Measurements from ENCODE around the gene FREM1.

FREM1 gene

GRCh38 chr9:14819183-14819582 lies 91.0 kb downstream of the FREM1 start:
- in situ Hi-C loops (cut with MboI; ENCODE audit: low sequenced_read_pairs): no loop called here

- in situ Hi-C loops (cut with MboI; ENCODE audit: low sequenced_read_pairs): no loop called here
These were observed 96.0 kb downstream of the FREM1 start for GRCh38 chr9:14814249-14814628.

GRCh38 chr9:14813336-14814248 lies 96.6 kb downstream of the FREM1 start:
- in situ Hi-C loops (cut with MboI; ENCODE audit: low sequenced_read_pairs): no loop called here

GRCh38 chr9:14812806-14813205 lies 97.4 kb downstream of the FREM1 start:
- in situ Hi-C loops (cut with MboI; ENCODE audit: low sequenced_read_pairs): no loop called here

GRCh38 chr9:14811844-14812243 lies 98.4 kb downstream of the FREM1 start:
- in situ Hi-C loops (cut with MboI; ENCODE audit: low sequenced_read_pairs): no loop called here

- in situ Hi-C loops (cut with MboI; ENCODE audit: low sequenced_read_pairs): no loop called here
These were observed 103.2 kb downstream of the FREM1 start for GRCh38 chr9:14806941-14807520.

GRCh38 chr9:14799030-14799429 lies 111.2 kb downstream of the FREM1 start:
- in situ Hi-C loops (cut with MboI; ENCODE audit: low sequenced_read_pairs): no loop called here

- in situ Hi-C loops (cut with MboI; ENCODE audit: low sequenced_read_pairs): no loop called here
These were observed 112.8 kb downstream of the FREM1 start for GRCh38 chr9:14797435-14797834.

- in situ Hi-C loops (cut with MboI; ENCODE audit: low sequenced_read_pairs): no loop called here
These were observed 116.8 kb downstream of the FREM1 start for GRCh38 chr9:14793389-14793788.

- in situ Hi-C loops (cut with MboI; ENCODE audit: low sequenced_read_pairs): no loop called here
These were observed 119.6 kb downstream of the FREM1 start for GRCh38 chr9:14790628-14791027.

- in situ Hi-C loops (cut with MboI; ENCODE audit: low sequenced_read_pairs): no loop called here
These were observed 121.4 kb downstream of the FREM1 start for GRCh38 chr9:14788846-14789245.

GRCh38 chr9:14783358-14783757 lies 126.9 kb downstream of the FREM1 start:
- in situ Hi-C loops (cut with MboI; ENCODE audit: low sequenced_read_pairs): no loop called here

GRCh38 chr9:14782286-14783051 lies 127.8 kb downstream of the FREM1 start:
- in situ Hi-C loops (cut with MboI; ENCODE audit: low sequenced_read_pairs): no loop called here

GRCh38 chr9:14780693-14781092 lies 129.5 kb downstream of the FREM1 start:
- in situ Hi-C loops (cut with MboI; ENCODE audit: low sequenced_read_pairs): no loop called here

GRCh38 chr9:14780251-14780650 lies 130.0 kb downstream of the FREM1 start:
- in situ Hi-C loops (cut with MboI; ENCODE audit: low sequenced_read_pairs): no loop called here

GRCh38 chr9:14779566-14780022 lies 130.6 kb downstream of the FREM1 start:
- in situ Hi-C loops (cut with MboI; ENCODE audit: low sequenced_read_pairs): no loop called here

- in situ Hi-C loops (cut with MboI; ENCODE audit: low sequenced_read_pairs): no loop called here
These were observed 131.7 kb downstream of the FREM1 start for GRCh38 chr9:14778565-14778964.

- in situ Hi-C loops (cut with MboI; ENCODE audit: low sequenced_read_pairs): no loop called here
These were observed 134.3 kb downstream of the FREM1 start for GRCh38 chr9:14775917-14776316.

GRCh38 chr9:14770592-14770991 lies 139.6 kb downstream of the FREM1 start:
- in situ Hi-C loops (cut with MboI; ENCODE audit: low sequenced_read_pairs): no loop called here

- in situ Hi-C loops (cut with MboI; ENCODE audit: low sequenced_read_pairs): no loop called here
These were observed 141.0 kb downstream of the FREM1 start for GRCh38 chr9:14769230-14769571.

- in situ Hi-C loops (cut with MboI; ENCODE audit: low sequenced_read_pairs): no loop called here
These were observed 141.6 kb downstream of the FREM1 start for GRCh38 chr9:14768405-14769229.

All from HL-60/S4 treated with retinoic acid at 250 ng/mL for 4 days and 3 days (cell line).